Testis (tissue), 3 donors: Measurements from ENCODE around the gene GTPBP6. TPM values are rescaled to one million over a fixed set of nuclear protein-coding genes. Genes with fewer than 3 reads are reported as not detected.

ENCODE experiments used
- DNase-seq: peaks from one replicate; pipeline ENCODE4 v3.0.0-alpha.2; 2019
- H3K27ac ChIP-seq, 2 donors: fragments of 200-600 bp; sonication (generic); one replicate each; pipeline ENCODE4 v1.5.1; 2019
- H3K27me3 ChIP-seq: fragments of 200-600 bp; sonication (generic); one replicate; pipeline ENCODE4 v1.5.1; 2019
- H3K36me3 ChIP-seq: fragments of 200-600 bp; sonication (generic); one replicate; pipeline ENCODE4 v1.5.1; 2017; ENCODE audit warnings: low read depth; ENCODE audit errors: missing control alignments
- H3K4me1 ChIP-seq: fragments of 200-600 bp; sonication (generic); one replicate; pipeline ENCODE4 v1.5.1; 2019
- H3K4me3 ChIP-seq, 2 donors: fragments of 200-600 bp; sonication (generic); one replicate each; pipeline ENCODE4 v1.5.1; 2017 to 2019
- H3K9me3 ChIP-seq: fragments of 200-600 bp; sonication (generic); one replicate; pipeline ENCODE4 v1.5.1; 2017
- POLR2A ChIP-seq: fragments of 450-650 bp; IDR thresholded peaks from one replicate; pipeline ENCODE4 v1.6.1; 2017; ENCODE audit warnings: antibody characterized with exemption, mild to moderate bottlenecking, moderate library complexity
- WGBS, 2 donors: methylation state at CpG; one replicate each; pipeline ENCODE4 v1.1.5; 2018; 5-methylcytosine and 5-hydroxymethylcytosine counted together
- intact Hi-C: fragments of 100-400 bp; cut with DNase I; formaldehyde crosslinking; loops from one replicate; pipeline ENCODE4 v1.15.1; 2023; ENCODE audit warnings: low total_unique reads
- polyA plus RNA-seq: library from polyadenylated mRNA; stranded (reverse); fragments of 350-450 nt; fragmentation: Illumina TruSeq; extraction: RNeasy Lipid Tissue Mini Kit (QIAGEN cat#74804); gene quantifications from one replicate; pipeline ENCODE4 v1.2.3, GENCODE V29; 2014; ENCODE audit warnings: low read depth, low replicate concordance; ENCODE audit not compliant: insufficient read depth
- total RNA-seq, 2 donors: library from RNA; depleted of rRNA; stranded (reverse); fragments of >200 nt; gene quantifications; one replicate each; pipeline ENCODE4 v1.2.3, GENCODE V29; 2016
- TF ChIP-seq, protein P1 (sequence below), 3 experiments: fragments of 450-650 bp in 2 of 3; fragments of 200-600 bp in 1 of 3; sonication (generic) in 1 of 3; IDR thresholded peaks; one replicate each; pipeline ENCODE4 v1.5.1; 2016 to 2019; ENCODE audit warnings: antibody characterized with exemption in 3 of 3, mild to moderate bottlenecking in 2 of 3, moderate library complexity in 1 of 3

The GTPBP6 gene
- total and polyA plus RNA-seq, 3 donors from 2014 or later = 38.0 to 74.3 (median 43.8) TPM

- 94 to 100% methylated on average over 4 to 33 of the region's 33 CpGs for WGBS, 2 donors
- Histone ChIP-seq H3K27ac (no peak overlapping the region), H3K4me3 (no peak overlapping the region), H3K4me1 (peaks cover 4% of the 10 kb centered on the region), H3K36me3 (no peaks in the 10 kb centered on the region), H3K9me3 (no peaks in the 10 kb centered on the region), H3K27me3 (no peaks in the 10 kb centered on the region)
- intact Hi-C loops = no loop called here
- TF ChIP-seq, protein P1, sequence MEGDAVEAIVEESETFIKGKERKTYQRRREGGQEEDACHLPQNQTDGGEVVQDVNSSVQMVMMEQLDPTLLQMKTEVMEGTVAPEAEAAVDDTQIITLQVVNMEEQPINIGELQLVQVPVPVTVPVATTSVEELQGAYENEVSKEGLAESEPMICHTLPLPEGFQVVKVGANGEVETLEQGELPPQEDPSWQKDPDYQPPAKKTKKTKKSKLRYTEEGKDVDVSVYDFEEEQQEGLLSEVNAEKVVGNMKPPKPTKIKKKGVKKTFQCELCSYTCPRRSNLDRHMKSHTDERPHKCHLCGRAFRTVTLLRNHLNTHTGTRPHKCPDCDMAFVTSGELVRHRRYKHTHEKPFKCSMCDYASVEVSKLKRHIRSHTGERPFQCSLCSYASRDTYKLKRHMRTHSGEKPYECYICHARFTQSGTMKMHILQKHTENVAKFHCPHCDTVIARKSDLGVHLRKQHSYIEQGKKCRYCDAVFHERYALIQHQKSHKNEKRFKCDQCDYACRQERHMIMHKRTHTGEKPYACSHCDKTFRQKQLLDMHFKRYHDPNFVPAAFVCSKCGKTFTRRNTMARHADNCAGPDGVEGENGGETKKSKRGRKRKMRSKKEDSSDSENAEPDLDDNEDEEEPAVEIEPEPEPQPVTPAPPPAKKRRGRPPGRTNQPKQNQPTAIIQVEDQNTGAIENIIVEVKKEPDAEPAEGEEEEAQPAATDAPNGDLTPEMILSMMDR (IDR thresholded peaks at IDR 0.05) = no peak
- no peak for TF ChIP-seq POLR2A
- no peak for DNase-seq
Observed at GRCh38 chrX:332916-333610, 14.5 kb upstream of the GTPBP6 start.

- intact Hi-C loops = no loop called here
- Histone ChIP-seq H3K36me3 (no peaks in the 10 kb centered on the region), H3K4me3 (no peak overlapping the region), H3K27ac (no peak overlapping the region), H3K9me3 (no peaks in the 10 kb centered on the region), H3K27me3 (no peaks in the 10 kb centered on the region), H3K4me1 (peaks cover 4% of the 10 kb centered on the region)
- TF ChIP-seq, protein P1 (IDR thresholded peaks at IDR 0.05) = no peak
- no peak for TF ChIP-seq POLR2A
- no peak for DNase-seq
- 88% methylated on average over 23 of the region's 23 CpGs; no CpG with 5 or more reads in 1 of the 2 donors for WGBS, 2 donors
Observed at GRCh38 chrX:332496-332860, 13.9 kb upstream of the GTPBP6 start.

GRCh38 chrX:331825-332495, 13.4 kb upstream of the GTPBP6 start:
- intact Hi-C loops = no loop called here
- Histone ChIP-seq H3K4me3 (no peak overlapping the region), H3K27ac (no peak overlapping the region), H3K4me1 (peaks cover 4% of the 10 kb centered on the region), H3K9me3 (no peaks in the 10 kb centered on the region), H3K36me3 (no peaks in the 10 kb centered on the region), H3K27me3 (no peaks in the 10 kb centered on the region)
- WGBS, 2 donors = 37 to 50% methylated on average over 19 to 27 of the region's 35 CpGs
- no peak for DNase-seq
- TF ChIP-seq POLR2A = no peak
- TF ChIP-seq, protein P1 (IDR thresholded peaks at IDR 0.05) = no peak

DNA sequence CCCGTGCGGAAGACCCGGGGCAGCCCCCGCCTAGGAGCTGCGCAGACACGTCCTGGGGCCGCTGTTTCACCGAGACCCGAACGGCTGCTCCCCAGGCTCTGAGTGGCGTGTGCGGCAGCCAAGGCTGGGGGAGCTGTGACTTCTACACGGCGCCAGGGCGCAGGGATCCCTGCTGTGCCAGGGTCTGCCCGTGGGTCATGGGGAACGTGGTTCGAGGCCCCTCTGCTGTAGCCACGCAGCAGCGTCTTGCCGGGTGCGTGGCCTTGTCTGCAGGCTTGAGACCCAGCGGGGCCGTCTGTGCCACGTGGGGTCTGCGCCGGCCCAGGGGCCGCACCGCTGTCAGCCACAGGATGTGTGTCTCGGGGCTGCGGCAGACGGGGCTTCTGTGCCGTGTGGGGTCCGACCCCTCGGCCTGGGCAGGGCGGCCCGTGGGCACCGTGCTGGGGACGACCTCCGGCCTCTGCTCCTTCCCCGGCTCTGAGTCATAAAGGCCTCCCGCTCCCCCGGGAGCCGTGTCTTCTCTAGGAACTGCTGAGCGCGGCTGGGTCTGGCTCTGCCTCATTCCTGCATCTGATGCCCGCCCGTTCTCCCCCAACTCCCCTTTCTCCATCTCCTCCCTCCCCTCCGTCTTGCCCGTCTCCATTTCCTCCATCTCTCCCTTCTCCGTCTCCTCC, 12.7 kb upstream of the GTPBP6 start:
- intact Hi-C loops = no loop called here
- no peaks in the 10 kb centered on the region for H3K36me3 ChIP-seq
- H3K27me3 ChIP-seq = no peaks in the 10 kb centered on the region
- no peak overlapping the region for H3K27ac ChIP-seq
- no peak overlapping the region for H3K4me3 ChIP-seq
- 23 to 27% methylated on average over 19 to 44 of the region's 51 CpGs for WGBS, 2 donors
- H3K9me3 ChIP-seq = no peaks in the 10 kb centered on the region
- H3K4me1 ChIP-seq = peaks cover 4% of the 10 kb centered on the region
- no peak for DNase-seq
- TF ChIP-seq, protein P1 (IDR thresholded peaks at IDR 0.05) = no peak
- TF ChIP-seq POLR2A = no peak
